IPS-18a (cell line): ENCODE data around the gene EFCAB14.
A peak's percentile ranks its signal among the peaks of the same experiment; 100 is the strongest.
"Not testable (repeated sequence)": the region's sequence is repeated elsewhere in the genome, so short reads cannot be mapped to it uniquely, and the experiment has no call there.

Experiments used
- H3K27ac ChIP-seq: one replicate; pipeline ENCODE4 v1.5.1; 2013; ENCODE audit warnings: low read length
- H3K27me3 ChIP-seq: one replicate; pipeline ENCODE4 v1.6.1; 2013; ENCODE audit warnings: mild to moderate bottlenecking, low read length; ENCODE audit not compliant: control insufficient read depth, insufficient read depth
- H3K36me3 ChIP-seq: one replicate; pipeline ENCODE4 v1.6.1; 2013; ENCODE audit warnings: low read depth, low read length; ENCODE audit not compliant: control insufficient read depth
- H3K4me1 ChIP-seq: one replicate; pipeline ENCODE4 v1.6.1; 2013; ENCODE audit warnings: low read depth, low read length; ENCODE audit not compliant: control insufficient read depth
- H3K4me3 ChIP-seq: one replicate; pipeline ENCODE4 v1.5.1; 2013; ENCODE audit warnings: low read length
- H3K9ac ChIP-seq: one replicate; pipeline ENCODE4 v1.6.1; 2013; ENCODE audit warnings: mild to moderate bottlenecking, low read length, moderate library complexity
- H3K9me3 ChIP-seq: one replicate; pipeline ENCODE4 v1.6.1; 2013; ENCODE audit warnings: low read depth, low read length; ENCODE audit not compliant: control insufficient read depth

EFCAB14 gene

DNA sequence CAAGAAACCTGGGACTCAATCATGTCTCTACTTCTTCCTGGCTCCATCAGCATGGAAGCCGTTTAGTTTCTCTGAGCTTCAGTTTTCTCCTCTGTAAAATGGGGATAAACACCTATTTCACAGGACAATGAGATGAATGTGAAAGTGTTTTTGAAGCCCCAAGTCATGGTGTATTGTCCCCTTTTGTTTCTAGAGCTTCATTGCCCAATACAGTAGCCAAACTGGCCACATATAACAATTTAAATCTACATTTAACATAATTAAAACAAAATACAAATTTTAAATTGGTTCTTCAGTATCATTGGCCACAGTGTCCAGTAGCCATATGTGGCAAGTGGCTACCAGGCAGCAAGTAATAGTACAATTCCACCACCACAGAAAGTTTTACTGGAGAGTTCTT is 2.3 kb upstream of the EFCAB14 start:
- Histone ChIP-seq H3K4me1 (peaks cover 12% of the 10 kb centered on the region), H3K27ac (no peak overlapping the region), H3K36me3 (no peaks in the 10 kb centered on the region), H3K9ac (no peak overlapping the region), H3K4me3 (no peak overlapping the region), H3K27me3 (no peaks in the 10 kb centered on the region), H3K9me3 (no peaks in the 10 kb centered on the region)

DNA sequence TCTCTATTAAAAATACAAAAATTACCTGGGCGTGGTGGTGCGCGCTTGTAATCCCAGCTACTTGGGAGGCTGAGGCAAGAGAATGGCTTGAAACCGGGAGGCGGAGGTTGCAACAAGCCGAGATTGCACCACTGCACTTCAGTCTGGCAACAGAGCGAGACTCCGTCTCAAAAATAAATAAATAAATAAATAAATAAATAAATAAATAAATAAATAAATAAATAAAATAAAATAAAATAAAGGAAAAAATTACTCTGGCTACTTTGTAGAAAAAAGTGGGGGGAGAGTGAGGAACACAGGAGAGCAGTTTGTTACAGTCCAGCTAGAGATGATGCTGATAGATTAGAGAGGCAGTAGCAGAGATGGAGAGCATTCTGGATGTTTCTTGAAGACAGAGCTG is 1.4 kb upstream of the EFCAB14 start:
- not testable (repeated sequence) for H3K9me3 ChIP-seq, H3K9ac ChIP-seq, H3K27me3 ChIP-seq, H3K27ac ChIP-seq, H3K36me3 ChIP-seq, H3K4me3 ChIP-seq
- H3K4me1 ChIP-seq, result peaks cover 12% of the 10 kb centered on the region

DNA sequence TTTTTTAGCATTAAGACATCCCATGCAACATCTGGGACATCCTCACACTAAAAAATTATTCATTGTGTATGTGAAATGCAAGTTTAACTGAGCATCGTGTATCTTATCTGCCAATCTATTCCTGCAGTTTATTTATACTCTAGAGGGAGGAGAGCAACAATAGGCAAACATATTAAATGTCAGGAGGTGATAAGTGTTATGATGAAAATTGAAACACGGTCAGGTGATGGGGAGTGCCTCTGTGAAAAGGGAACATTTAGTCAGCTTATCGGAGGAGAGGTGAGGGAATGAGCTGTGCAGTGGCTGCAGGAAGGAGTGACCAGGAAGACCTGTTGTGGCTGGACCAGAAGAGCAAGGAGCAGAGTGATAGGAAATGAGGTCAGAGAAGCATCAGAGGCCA is 775 bp upstream of the EFCAB14 start:
- peaks cover 13% of the 10 kb centered on the region for H3K36me3 ChIP-seq
- no peak overlapping the region for H3K9ac ChIP-seq
- no peaks in the 10 kb centered on the region for H3K27me3 ChIP-seq
- H3K4me1 ChIP-seq, result peaks cover 12% of the 10 kb centered on the region
- no peaks in the 10 kb centered on the region for H3K9me3 ChIP-seq
- peak overlapping the region; percentile 93 for H3K4me3 ChIP-seq
- H3K27ac ChIP-seq, result no peak overlapping the region

DNA sequence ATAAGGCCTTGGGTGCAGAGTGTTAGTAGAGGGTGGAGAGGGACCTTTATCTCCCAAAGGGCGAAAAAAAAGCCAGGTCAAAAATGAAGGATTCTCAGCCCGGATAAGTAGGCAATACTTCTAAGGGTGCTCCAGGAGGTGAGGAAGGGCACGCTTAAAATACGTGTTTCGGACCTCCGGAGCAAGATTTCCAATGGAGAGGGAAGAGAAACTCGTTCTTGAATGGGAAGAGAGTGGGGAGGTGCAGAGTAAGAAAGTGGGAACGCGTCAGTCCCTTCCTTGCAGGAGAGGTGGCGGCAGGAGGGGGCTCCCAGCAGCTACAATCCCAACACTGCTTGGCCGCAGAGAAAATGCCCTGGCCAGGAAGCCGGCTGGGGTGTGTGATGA is 581 bp downstream of the EFCAB14 start:
- peak overlapping the region; percentile 93 for H3K4me3 ChIP-seq
- no peak overlapping the region for H3K27ac ChIP-seq

GRCh38 chr1:46717654-46718053 is 1.3 kb downstream of the EFCAB14 start:
- Histone ChIP-seq H3K36me3 (peaks cover 28% of the 10 kb centered on the region), H3K4me1 (peaks cover 12% of the 10 kb centered on the region), H3K27me3 (no peaks in the 10 kb centered on the region), H3K27ac (no peak overlapping the region), H3K4me3 (peak overlapping the region; percentile 93), H3K9ac (peak overlapping the region; percentile 72), H3K9me3 (no peaks in the 10 kb centered on the region)

More for the DNA sequence above, 581 bp downstream of the EFCAB14 start:
- H3K36me3 ChIP-seq, result peaks cover 24% of the 10 kb centered on the region
- H3K27me3 ChIP-seq, result no peaks in the 10 kb centered on the region
- peak overlapping the region; percentile 72 for H3K9ac ChIP-seq
- H3K9me3 ChIP-seq, result no peaks in the 10 kb centered on the region
- peaks cover 12% of the 10 kb centered on the region for H3K4me1 ChIP-seq

GRCh38 chr1:46714976-46715375 is 3.9 kb downstream of the EFCAB14 start:
- H3K9me3 ChIP-seq, result no peaks in the 10 kb centered on the region
- H3K36me3 ChIP-seq, result peaks cover 41% of the 10 kb centered on the region
- peaks cover 12% of the 10 kb centered on the region for H3K4me1 ChIP-seq
- H3K9ac ChIP-seq, result no peak overlapping the region
- H3K4me3 ChIP-seq, result no peak overlapping the region
- H3K27me3 ChIP-seq, result no peaks in the 10 kb centered on the region
- H3K27ac ChIP-seq, result no peak overlapping the region

DNA sequence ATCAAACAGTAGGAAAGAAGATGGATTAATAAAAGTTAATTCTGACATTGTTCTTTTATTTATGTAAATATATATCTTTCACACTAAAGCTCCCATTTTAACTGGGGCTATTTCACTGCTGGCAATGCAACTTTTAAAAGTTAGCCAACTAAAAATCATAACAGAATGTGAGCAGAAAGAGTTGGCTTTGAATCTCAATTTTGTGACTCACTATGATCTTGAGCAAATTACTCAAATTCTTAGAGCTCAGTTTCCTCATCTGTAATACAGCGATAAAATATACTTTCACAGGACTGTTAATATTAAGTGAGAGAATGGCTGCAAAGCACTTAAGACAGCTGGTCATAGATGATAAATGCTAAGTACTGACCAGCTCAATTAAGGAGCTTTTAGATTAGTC is 10.8 kb downstream of the EFCAB14 start:
- H3K4me1 ChIP-seq, result no peaks in the 10 kb centered on the region
- no peaks in the 10 kb centered on the region for H3K27me3 ChIP-seq
- H3K9me3 ChIP-seq, result no peaks in the 10 kb centered on the region
- H3K36me3 ChIP-seq, result peaks cover 55% of the 10 kb centered on the region
- H3K9ac ChIP-seq, result no peak overlapping the region
- H3K27ac ChIP-seq, result no peak overlapping the region
- no peak overlapping the region for H3K4me3 ChIP-seq

- H3K4me3 ChIP-seq, result no peak overlapping the region
- H3K27me3 ChIP-seq, result no peaks in the 10 kb centered on the region
- H3K27ac ChIP-seq, result no peak overlapping the region
- H3K4me1 ChIP-seq, result no peaks in the 10 kb centered on the region
- peaks cover 47% of the 10 kb centered on the region for H3K36me3 ChIP-seq
- H3K9me3 ChIP-seq, result no peaks in the 10 kb centered on the region
- H3K9ac ChIP-seq, result no peak overlapping the region
Observed at GRCh38 chr1:46705408-46705807, 13.5 kb downstream of the EFCAB14 start.

DNA sequence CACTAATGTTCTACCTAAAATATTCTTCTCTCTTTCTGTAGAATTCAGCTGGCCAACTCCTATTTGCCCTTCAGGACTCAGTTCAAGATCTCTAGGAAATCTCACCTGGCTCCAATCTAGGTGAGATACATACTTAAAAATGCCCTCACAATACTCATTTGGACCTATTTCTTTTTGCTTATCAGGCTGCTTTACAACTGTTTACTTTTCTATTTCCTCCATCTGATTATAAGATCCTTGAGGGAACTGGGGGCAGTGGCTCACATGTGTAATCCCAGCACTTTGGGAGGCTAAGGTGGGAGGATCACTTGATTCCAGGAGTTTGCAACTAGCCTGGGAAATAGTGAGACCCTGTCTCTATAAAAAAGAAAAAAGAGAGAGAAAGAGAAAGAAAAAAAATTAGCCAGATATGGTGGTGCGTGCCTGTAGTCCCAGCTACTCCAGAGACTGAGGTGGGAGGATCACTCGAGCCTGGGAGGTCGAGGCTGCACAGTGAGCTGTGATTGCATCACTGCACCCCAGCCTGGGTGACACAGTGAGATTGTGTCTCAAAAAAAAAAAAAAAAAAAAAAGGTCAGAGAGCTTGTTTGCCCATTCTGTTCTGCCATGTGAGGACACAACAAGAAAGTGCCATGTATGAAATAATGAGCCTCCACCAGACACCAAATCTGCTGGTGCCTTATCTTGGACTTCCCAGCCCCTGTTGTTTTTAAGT is 14.8 kb downstream of the EFCAB14 start:
- Histone ChIP-seq H3K9ac (no peak overlapping the region), H3K27me3 (no peaks in the 10 kb centered on the region), H3K27ac (no peak overlapping the region), H3K9me3 (no peaks in the 10 kb centered on the region), H3K4me1 (no peaks in the 10 kb centered on the region), H3K4me3 (no peak overlapping the region), H3K36me3 (peaks cover 47% of the 10 kb centered on the region)

GRCh38 chr1:46699666-46700065 is 19.2 kb downstream of the EFCAB14 start:
- peaks cover 37% of the 10 kb centered on the region for H3K36me3 ChIP-seq
- no peak overlapping the region for H3K27ac ChIP-seq
- H3K9me3 ChIP-seq, result no peaks in the 10 kb centered on the region
- no peak overlapping the region for H3K4me3 ChIP-seq
- H3K9ac ChIP-seq, result no peak overlapping the region
- H3K27me3 ChIP-seq, result no peaks in the 10 kb centered on the region
- H3K4me1 ChIP-seq, result no peaks in the 10 kb centered on the region

DNA sequence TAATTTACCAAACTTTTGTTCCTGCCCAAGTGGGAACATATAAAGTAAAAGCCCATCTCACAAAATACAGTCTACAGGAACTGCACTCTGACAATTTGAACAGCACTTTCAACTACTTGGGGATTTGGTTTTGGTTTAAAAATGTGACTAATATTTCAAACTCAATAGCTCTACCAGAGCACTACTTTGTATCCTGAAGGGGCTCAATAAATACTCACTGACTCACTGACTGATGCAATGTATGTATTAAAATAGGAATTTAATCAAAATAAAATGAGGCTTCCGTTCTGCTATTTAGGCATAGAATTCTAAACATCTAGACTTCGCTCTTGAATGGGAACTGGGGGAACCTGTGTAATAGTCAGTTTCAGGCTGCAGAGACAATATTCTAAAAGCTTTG is 21.9 kb downstream of the EFCAB14 start:
- H3K27me3 ChIP-seq, result no peaks in the 10 kb centered on the region
- H3K9me3 ChIP-seq, result no peaks in the 10 kb centered on the region
- H3K4me1 ChIP-seq, result no peaks in the 10 kb centered on the region
- H3K36me3 ChIP-seq, result peaks cover 27% of the 10 kb centered on the region
- no peak overlapping the region for H3K27ac ChIP-seq
- H3K4me3 ChIP-seq, result no peak overlapping the region
- H3K9ac ChIP-seq, result no peak overlapping the region

- not testable (repeated sequence) for H3K4me1 ChIP-seq, H3K27me3 ChIP-seq, H3K9me3 ChIP-seq, H3K4me3 ChIP-seq, H3K27ac ChIP-seq, H3K9ac ChIP-seq
- peaks cover 50% of the 10 kb centered on the region for H3K36me3 ChIP-seq
Observed at GRCh38 chr1:46694676-46695075, 24.2 kb downstream of the EFCAB14 start.
